Ovary (tissue), 9 donors: Measurements from ENCODE around the gene LRRC75A. TPM values are rescaled to one million over a fixed set of nuclear protein-coding genes. Genes with fewer than 3 reads are reported as not detected.

Source experiments
- DNase-seq, 5 donors: peaks; one replicate each; pipeline ENCODE4 v3.0.0-alpha.2; 2019 to 2020
- H3K27ac ChIP-seq, 2 donors: fragments of 200-600 bp; one replicate each; pipeline versions ENCODE4 v1.5.1 to v1.8.0; 2019 to 2022
- H3K27me3 ChIP-seq: fragments of 200-600 bp; one replicate; pipeline ENCODE4 v1.8.0; 2022
- H3K36me3 ChIP-seq: fragments of 200-600 bp; sonication (generic); one replicate; pipeline ENCODE4 v1.5.1; 2019
- H3K4me1 ChIP-seq: one replicate; pipeline ENCODE4 v1.8.1; 2013; ENCODE audit warnings: mild to moderate bottlenecking, moderate library complexity; ENCODE audit not compliant: insufficient read depth
- H3K4me3 ChIP-seq: fragments of 200-600 bp; sonication (generic); one replicate; pipeline ENCODE4 v1.5.1; 2017
- H3K9me3 ChIP-seq, 2 donors: fragments of 200-600 bp in 1 of 2; sonication (generic) in 1 of 2; one replicate each; pipeline versions ENCODE4 v1.5.1 to v1.8.1; 2013 to 2019; ENCODE audit warnings: mild to moderate bottlenecking in 1 of 2, moderate library complexity in 1 of 2
- CTCF ChIP-seq, 3 donors: fragments of 450-650 bp in 2 of 3; fragments of 200-600 bp in 1 of 3; IDR thresholded peaks; one replicate each; pipeline versions ENCODE4 v1.5.1 to v1.8.0; 2016 to 2022; ENCODE audit warnings: antibody characterized with exemption in 3 of 3, mild to moderate bottlenecking in 1 of 3
- EP300 ChIP-seq: sonication (generic); formaldehyde crosslinking; IDR thresholded peaks from one replicate; pipeline ENCODE4 v1.6.1; 2017; ENCODE audit warnings: antibody characterized with exemption
- POLR2A ChIP-seq: fragments of 450-650 bp; IDR thresholded peaks from one replicate; pipeline ENCODE4 v1.6.1; 2017; ENCODE audit warnings: antibody characterized with exemption, mild to moderate bottlenecking, moderate library complexity
- WGBS, 3 donors: extraction: QIAGEN DNeasy Blood & Tissue Kit in 1 of 3; methylation state at CpG; one replicate each; pipeline versions ENCODE4 v1.1.5 to v1.1.7; 2013 to 2017; 5-methylcytosine and 5-hydroxymethylcytosine counted together
- intact Hi-C, 4 donors: fragments of 100-400 bp; cut with DNase I; formaldehyde crosslinking; loops; one replicate each; pipeline versions ENCODE4 v1.11.0 to v1.15.1; 2022 to 2023
- polyA plus RNA-seq, 2 donors: library from polyadenylated mRNA; stranded (reverse); fragments of 200-250 nt in 1 of 2; fragments of 350-450 nt in 1 of 2; fragmentation: Illumina TruSeq in 1 of 2; extraction: RNeasy Lipid Tissue Mini Kit (QIAGEN cat#74804) in 1 of 2; gene quantifications; one replicate each; pipeline ENCODE4 v1.2.3, GENCODE V29; 2013 to 2014
- total RNA-seq, 7 donors: library from RNA; depleted of rRNA in 2 of 7; stranded (reverse); fragments of >200 nt in 2 of 7; fragmentation: NEBNext Ultra II Directional in 3 of 7; extraction: Animal tissue kit (Norgen Biotek cat#: 25700) in 3 of 7; gene quantifications; one replicate each; pipeline versions ENCODE4 v1.1.0 to v1.2.4, GENCODE V29; 2016 to 2023
- donor health status: DM: no; HTN: no; CAD: no; lungs with moderate emphysema.
- donor health status: DM: no; HTN: no; CAD: no.
- donor health status: Bipolar disorder and iron deficiency.
- donor health status: DM: yes; HTN: yes; CAD: no.
- donor health status: DM: no; HTN: no; CAD: no.
- donor health status: DM: yes; HTN: yes; CAD: no.

The LRRC75A gene
- total and polyA plus RNA-seq, 9 donors = 1.0 to 12.5 (median 4.1) TPM

GRCh38 chr17:16504984-16505383, 13.0 kb upstream of the LRRC75A start:
- H3K9me3 ChIP-seq = no peaks in the 10 kb centered on the region
- H3K4me1 ChIP-seq = peaks cover 2% of the 10 kb centered on the region
- intact Hi-C loops = no loop called here
- no peak overlapping the region for H3K27ac ChIP-seq
- DNase-seq = no peak
- no peaks in the 10 kb centered on the region for H3K27me3 ChIP-seq
- TF ChIP-seq EP300 (no peak), CTCF (IDR thresholded peaks at IDR 0.05) (no peak), POLR2A (no peak)
- H3K4me3 ChIP-seq = no peak overlapping the region
- WGBS, 3 donors = 80 to 96% (median 89%) methylated on average over 3 of the region's 3 CpGs
- no peaks in the 10 kb centered on the region for H3K36me3 ChIP-seq

GRCh38 chr17:16496820-16497489, 5.0 kb upstream of the LRRC75A start:
- no peak for DNase-seq
- intact Hi-C loops = no loop called here

GRCh38 chr17:16495980-16496819, 4.2 kb upstream of the LRRC75A start:
- Histone ChIP-seq H3K36me3 (no peaks in the 10 kb centered on the region), H3K4me3 (no peak overlapping the region), H3K4me1 (peaks cover 2% of the 10 kb centered on the region), H3K27me3 (no peaks in the 10 kb centered on the region), H3K27ac (no peak overlapping the region), H3K9me3 (no peaks in the 10 kb centered on the region)
- no peak for DNase-seq
- whole genome bisulfite sequencing, 3 donors = 46 to 54% (median 52%) methylated on average over 12 of the region's 12 CpGs
- intact Hi-C loops = no loop called here
- no peak for TF ChIP-seq EP300
- TF ChIP-seq CTCF (IDR thresholded peaks at IDR 0.05) = no peak
- TF ChIP-seq POLR2A = no peak

More at GRCh38 chr17:16496820-16497489, 5.0 kb upstream of the LRRC75A start:
- Histone ChIP-seq H3K9me3 (no peaks in the 10 kb centered on the region), H3K4me3 (no peak overlapping the region), H3K4me1 (no peaks in the 10 kb centered on the region), H3K27ac (no peak overlapping the region), H3K36me3 (no peaks in the 10 kb centered on the region), H3K27me3 (no peaks in the 10 kb centered on the region)
- TF ChIP-seq POLR2A = no peak
- TF ChIP-seq CTCF (IDR thresholded peaks at IDR 0.05) = no peak
- TF ChIP-seq EP300 = no peak
- WGBS, 3 donors = 76 to 87% (median 78%) methylated on average over 12 of the region's 12 CpGs

GRCh38 chr17:16495561-16495960, 3.6 kb upstream of the LRRC75A start:
- intact Hi-C loops = no loop called here
- Histone ChIP-seq H3K4me3 (no peak overlapping the region), H3K9me3 (no peaks in the 10 kb centered on the region), H3K36me3 (no peaks in the 10 kb centered on the region), H3K27me3 (no peaks in the 10 kb centered on the region), H3K4me1 (peaks cover 5% of the 10 kb centered on the region), H3K27ac (no peak overlapping the region)
- TF ChIP-seq POLR2A = no peak
- no peak for TF ChIP-seq EP300
- TF ChIP-seq CTCF (IDR thresholded peaks at IDR 0.05) = no peak
- 77 to 86% (median 84%) methylated on average over 4 of the region's 4 CpGs for WGBS, 3 donors
- DNase-seq = no peak
